GM18505 (cell line): Measurements from ENCODE around the gene TBC1D1.

ENCODE experiments used
- ATAC-seq: cut with Tn5 transposase; IDR thresholded peaks from one replicate; pipeline ENCODE4 v1.9.1; 2021; ENCODE audit not compliant: unreplicated experiment
- POLR2A ChIP-seq: IDR thresholded peaks from 4 replicates; pipeline ENCODE4 v1.6.1; 2011; ENCODE audit warnings: borderline replicate concordance; ENCODE audit not compliant: insufficient read depth, insufficient read length; ENCODE audit errors: extremely low read depth

TBC1D1 gene

DNA sequence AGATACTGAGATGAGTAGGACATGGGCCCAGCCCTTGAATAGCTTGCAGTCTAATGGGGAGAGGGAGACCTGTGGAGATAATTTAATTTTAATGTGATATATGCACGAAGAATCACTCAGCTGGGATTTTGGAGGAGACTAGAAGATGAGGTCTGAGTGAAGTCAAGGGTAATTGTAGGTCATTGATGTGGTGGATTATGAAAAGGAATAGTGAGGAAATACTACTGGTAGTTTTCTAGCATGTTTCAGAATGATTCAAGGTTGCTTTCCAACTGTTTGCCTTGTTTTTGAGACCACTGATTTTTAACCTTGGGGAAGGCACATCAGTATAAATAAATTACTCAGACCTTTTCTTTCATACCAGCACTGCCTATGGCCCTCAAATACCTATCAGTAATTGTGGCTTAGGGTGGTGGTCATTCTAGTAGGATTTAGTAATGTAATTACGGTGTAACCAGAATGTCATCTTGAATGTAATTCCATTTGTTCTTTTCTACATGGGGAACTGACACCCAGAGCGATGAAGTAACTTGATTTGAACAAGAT is 94.9 kb downstream of the TBC1D1 start:
- no peak for ATAC-seq
- TF ChIP-seq POLR2A = no peak

DNA sequence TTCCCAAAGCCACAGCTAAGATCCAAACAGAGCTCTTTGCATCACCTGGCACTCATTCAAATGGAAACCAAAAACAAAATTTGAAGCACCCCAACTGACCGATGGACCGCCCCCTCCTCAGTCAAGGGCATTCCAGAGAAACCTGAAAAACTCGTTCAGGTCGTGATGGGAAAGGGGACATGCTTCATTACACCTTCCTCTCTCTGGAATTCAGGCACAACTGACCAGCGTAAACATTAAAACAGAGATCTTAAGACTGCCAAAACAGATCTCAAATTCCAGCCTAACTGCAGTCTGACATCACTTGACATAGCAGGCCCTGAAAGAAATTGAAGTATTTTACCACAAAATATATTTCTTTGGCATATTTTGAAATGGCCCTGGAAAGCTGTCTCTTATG is 97.8 kb downstream of the TBC1D1 start:
- ATAC-seq = no peak
- TF ChIP-seq POLR2A = no peak

DNA sequence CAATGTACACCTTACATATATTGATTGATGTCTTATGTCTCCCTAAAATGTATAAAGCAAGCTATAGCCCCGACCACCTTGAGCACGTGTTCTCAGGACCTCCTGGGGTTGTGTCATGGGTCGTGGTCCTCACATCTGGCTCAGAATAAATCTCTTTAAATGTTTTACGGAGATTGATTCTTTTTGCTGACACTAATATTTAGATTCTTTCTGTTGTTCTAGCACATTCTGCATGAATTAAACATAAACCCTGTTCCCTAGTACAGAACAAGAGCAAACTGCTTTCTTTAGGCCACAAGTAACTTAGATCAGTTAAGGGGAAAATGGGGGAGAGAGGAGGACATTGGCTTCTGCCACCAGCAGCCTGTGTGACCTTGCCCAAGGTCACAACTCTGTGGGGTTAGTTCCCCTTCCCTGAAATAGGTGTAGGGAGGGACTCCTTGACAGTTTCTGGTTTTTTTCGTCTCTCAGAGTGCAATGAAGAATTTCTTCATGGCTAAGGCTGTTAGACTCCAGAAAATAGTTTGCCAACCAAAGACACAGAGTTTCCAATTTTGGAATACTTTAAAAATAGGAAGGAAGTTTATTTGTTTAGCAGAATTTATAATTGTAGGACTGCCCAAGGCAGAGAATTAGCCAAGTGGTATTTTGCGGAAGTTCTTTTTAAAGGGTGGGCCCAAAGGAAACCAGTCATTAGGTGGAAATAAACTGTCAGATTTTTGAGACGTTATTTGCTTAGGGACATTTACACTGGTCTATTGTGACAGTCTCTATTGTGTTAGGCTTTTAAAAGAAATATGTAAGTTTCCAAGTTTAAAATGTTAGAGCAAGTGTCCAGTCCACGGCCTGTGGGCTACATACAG is 98.7 kb downstream of the TBC1D1 start:
- ATAC-seq = no peak

DNA sequence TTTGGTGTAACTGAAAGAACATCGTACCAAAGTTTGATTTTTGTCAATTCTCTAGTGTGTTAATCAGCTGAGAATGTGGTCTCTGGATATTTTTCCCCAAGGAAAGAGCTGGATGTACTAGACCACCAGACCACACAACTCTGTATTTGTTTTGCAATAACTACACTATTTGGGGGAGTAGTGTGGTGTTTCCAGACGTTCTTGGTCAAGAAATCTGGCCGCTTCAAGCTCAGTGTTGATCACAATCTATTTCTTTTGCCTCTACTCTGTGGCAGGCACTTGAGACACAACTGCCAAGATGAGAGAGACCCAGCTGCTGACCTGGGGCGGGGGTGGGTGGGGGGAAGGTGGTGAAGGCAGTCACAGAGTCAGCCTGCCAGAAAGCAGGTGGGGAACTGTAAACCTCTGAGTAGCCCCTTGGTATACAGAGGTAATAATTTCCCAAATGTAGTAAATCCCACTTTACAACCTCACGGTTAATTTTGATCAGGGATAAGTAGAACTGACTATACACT is 99.9 kb downstream of the TBC1D1 start:
- ATAC-seq = no peak
- no peak for TF ChIP-seq POLR2A

More for the DNA sequence above, 98.7 kb downstream of the TBC1D1 start:
- TF ChIP-seq POLR2A = no peak

DNA sequence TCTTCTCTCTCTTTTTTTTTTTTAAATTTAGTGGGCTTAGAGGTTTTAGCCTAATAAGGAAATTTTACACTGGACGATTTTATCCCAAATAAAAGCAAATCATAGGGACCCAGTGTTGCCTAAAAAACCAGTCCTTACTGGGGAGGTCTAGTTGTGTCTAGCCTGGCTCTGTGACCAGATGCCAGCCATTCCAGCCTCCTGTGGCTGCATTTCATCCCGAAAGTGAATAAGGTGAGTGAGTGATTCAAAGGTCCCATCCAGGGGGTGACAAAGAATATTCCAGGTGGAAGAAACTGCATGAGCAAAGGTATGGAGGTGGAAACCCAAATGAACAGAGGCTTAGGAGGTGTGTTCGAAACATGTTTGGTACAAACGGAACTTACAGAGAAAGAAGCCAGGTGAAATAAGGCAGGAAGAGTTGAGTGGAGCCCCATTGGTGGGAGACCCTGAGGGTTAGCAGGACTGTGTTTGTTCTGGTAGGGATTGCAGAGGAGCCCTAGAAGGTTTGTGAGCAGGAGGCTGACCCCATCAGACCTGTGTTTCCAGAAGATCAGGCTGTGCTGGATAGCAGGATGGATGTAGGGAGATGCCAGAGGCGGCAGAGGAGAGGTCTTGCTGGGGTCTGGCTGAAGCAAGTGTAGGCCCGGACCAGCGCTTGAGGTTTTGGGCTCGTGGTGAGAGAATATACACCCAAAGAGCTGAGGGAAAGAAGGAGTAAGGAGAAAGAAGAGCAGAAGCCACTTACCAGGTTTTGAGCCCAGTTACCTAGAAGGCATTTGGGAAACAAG is 100.9 kb downstream of the TBC1D1 start:
- no peak for TF ChIP-seq POLR2A

DNA sequence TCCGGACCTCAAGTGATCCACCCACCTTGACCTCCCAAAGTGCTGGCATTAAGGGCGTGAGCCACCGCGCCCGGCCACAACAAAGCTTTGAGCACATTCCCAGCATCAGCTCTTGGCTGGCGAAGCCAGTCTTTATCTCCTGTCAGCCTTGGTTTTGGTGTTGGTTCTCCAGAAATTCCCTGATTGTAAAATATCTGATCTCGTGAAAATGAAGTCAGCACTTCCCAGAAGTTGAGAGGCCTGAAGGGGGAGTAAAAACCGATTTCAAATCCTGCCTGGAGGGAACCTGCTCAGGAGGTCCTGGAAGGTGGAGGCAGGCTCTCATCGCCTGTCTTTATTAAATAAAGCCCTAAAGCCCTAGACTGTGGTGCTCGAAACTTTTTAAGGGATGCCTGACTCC is 102.9 kb downstream of the TBC1D1 start:
- no peak for ATAC-seq

More for the DNA sequence above, 100.9 kb downstream of the TBC1D1 start:
- ATAC-seq = no peak

DNA sequence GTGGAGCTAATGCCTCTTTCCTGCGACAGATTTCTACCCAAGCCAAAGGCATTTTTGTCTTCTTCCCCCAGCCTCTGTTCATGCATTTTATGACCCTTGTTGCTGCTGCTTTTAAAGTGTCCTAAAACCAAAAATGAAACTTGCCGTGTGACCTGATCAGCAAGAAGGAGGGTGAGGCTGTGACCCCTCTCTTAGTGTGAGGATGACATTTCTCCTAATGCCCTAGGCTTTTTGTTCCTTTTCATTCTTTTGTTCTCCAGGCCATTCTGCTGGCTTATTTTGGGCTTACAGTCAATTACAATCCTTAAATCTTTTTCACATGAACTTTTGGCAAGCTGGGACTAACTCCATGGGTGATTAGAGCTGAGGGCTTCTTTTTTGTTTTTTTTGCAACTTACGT is 103.7 kb downstream of the TBC1D1 start:
- TF ChIP-seq POLR2A = no peak

More for the DNA sequence above, 102.9 kb downstream of the TBC1D1 start:
- no peak for TF ChIP-seq POLR2A

DNA sequence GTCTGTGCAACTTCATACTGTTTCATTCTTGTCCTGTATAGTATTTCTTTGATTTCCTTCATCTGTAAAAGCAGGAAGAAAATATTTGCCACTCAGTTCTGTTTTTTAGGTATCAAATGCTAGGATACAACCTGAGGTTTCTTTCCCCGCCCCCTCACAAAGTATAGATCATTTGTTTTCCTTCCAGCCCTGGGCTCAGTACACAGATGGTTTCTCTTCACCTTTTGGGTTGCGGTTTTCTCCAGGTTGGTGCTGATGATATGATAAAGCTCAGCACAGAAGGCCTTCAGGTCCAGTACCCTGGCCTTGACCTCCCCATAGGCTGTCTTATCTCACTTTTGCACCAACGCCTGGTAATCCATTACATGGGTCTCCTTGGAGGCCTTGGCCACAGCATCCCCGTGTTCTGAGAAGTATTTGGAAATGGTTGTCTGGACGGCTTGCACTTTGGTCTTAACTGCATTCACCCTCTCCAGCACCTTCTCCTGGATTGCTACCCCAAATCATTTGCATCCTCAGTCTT is 104.5 kb downstream of the TBC1D1 start:
- no peak for ATAC-seq
- TF ChIP-seq POLR2A = no peak

More for the DNA sequence above, 103.7 kb downstream of the TBC1D1 start:
- peak; percentile 56 for ATAC-seq

DNA sequence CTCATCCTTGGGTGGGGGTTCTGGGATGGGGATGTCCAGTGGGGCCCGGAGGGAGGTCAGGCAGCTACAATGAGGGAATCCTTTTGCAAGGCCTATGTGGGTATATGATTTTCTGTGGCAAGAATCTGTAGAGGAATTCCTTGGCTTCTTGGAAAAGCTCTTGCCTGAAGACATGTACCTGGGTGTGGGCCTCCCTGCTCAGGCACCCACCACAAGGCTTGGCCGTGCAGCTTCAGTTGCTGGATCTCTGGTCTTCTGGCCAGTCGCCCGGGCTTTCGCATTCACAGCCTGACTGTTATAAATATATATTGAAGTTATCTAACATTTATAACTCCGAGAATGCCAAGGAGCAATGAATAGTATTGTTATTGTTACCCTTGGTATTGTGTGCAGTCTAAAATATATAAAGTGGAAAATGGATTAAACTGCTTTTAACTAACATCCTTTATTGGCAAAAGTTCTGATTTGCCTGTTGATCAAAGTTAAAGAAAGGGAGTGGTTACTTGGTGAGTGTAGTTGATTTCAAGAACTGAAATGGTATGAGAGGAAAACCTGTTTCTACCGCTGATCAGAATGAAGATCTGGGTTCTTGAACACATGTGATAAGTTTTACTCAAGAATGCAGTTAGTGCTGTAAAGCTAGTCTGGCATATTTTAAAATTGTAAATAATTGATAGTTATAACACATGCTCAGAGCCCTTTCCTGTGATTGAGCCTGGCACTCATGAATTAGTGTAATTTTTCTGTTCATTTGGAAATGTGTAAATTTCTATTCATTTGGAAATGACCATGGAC is 105.3 kb downstream of the TBC1D1 start:
- no peak for ATAC-seq
- no peak for TF ChIP-seq POLR2A

DNA sequence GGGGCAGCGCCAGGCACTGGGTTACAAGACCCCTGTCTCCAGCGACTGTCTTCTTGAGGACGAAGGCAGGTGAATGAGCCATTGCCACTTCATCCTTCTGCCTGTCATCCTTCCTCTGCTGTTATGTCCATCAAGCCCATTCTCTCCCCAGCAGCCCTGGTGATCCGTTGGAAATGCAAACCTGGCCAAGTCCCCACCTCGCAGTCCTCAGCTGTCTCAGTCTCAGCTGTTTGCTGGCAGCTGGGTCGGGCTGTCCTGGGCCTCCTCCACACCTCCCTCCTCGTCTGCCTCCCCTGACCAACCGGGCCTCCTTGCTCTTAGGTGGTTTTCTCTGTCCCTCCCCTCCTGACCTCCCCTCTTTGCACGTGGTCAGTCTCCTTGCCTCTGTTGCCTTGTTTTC is 107.3 kb downstream of the TBC1D1 start:
- no peak for ATAC-seq
- no peak for TF ChIP-seq POLR2A

DNA sequence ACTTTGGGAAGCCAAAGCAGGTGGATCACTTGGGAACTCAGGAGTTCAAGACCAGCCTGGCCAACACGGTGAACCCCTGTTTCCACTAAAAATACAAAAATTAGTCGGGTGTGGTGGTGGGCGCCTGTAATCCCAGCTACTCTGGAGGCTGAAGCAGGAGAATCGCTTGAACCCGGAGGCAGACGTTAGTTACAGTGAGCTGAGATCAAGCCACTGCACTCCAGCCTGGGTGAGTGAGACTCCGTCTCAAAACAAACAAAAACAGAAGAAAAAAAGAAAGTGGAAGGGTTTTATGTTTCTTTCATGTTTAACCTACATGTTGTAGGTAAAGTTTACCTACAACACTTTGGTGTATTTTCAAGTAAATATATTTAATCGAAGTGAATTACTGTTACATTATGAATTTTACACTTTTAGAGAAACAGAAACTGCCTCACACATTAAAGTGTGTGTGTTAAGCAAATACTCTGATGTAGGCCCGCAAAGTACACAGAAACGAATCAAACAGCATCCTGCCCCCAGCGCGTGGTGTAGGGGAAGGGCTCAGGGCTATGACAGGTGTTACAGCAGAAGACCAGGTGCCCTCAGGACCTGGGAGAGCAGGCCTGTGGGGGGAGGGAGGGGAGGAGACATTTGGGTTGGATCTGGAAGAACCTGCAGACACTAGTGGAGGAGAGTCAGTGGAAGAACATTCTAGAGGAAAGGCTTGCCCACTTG is 108.3 kb downstream of the TBC1D1 start:
- TF ChIP-seq POLR2A = no peak
- ATAC-seq = no peak

DNA sequence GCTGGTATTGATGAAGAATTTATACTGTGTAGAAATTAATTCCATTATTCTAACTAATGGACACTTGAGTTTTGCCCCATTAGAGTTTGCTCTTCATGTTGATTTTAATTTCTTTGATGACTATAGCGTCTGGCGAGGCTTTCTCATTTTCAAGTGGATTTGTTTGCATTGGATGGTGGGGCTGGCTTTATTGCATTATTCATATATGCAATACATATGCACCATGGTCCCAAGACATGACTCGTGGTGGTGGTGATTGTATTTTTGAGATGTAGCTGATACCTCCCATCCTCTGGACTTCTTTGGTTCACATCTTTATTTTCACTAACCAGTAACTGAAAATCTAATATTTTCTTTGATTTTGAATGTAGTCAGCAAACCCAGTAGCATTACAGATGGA is 109.1 kb downstream of the TBC1D1 start:
- no peak for TF ChIP-seq POLR2A
- ATAC-seq = no peak
